OCI-LY3 (cell line): ENCODE data around the gene MYH7.

Source experiments
- H2AFZ ChIP-seq: fragments of 200-600, 300-600 bp; shearing (Covaris generic); 2 replicates; pipeline ENCODE4 v1.6.0; 2014; ENCODE audit warnings: antibody characterized with exemption, low read depth, low read length
- H3K27ac ChIP-seq: fragments of 200-600, 300-600 bp; sonication (generic); 2 replicates; pipeline ENCODE4 v1.5.1; 2014; ENCODE audit warnings: mild to moderate bottlenecking, low read length, moderate library complexity, mixed read lengths
- H3K27me3 ChIP-seq: fragments of 200-600, 300-600 bp; sonication (generic); 2 replicates; pipeline ENCODE4 v1.6.1; 2014; ENCODE audit warnings: low read depth, low read length, mixed read lengths
- H3K36me3 ChIP-seq: fragments of 200-600, 300-600 bp; sonication (generic); replicated peaks from 2 replicates; pipeline ENCODE3; 2014; ENCODE audit warnings: low read depth, low read length, mixed read lengths
- H3K4me1 ChIP-seq: fragments of 300-600, 200-600 bp; sonication (generic); 2 replicates; pipeline ENCODE4 v1.6.1; 2014; ENCODE audit warnings: low read length, mixed read lengths
- H3K4me2 ChIP-seq: fragments of 200-600, 300-600 bp; sonication (generic); 2 replicates; pipeline ENCODE4 v1.6.1; 2014; ENCODE audit warnings: low read length, mixed read lengths
- H3K4me3 ChIP-seq: fragments of 300-600, 200-600 bp; sonication (generic); 2 replicates; pipeline ENCODE4 v1.5.1; 2014; ENCODE audit warnings: antibody characterized with exemption, mild to moderate bottlenecking, low read length, moderate library complexity
- H3K79me2 ChIP-seq: fragments of 300-600, 200-600 bp; shearing (Covaris generic); 2 replicates; pipeline ENCODE4 v1.6.1; 2014; ENCODE audit warnings: mild to moderate bottlenecking, low read length, mixed read lengths
- H3K9ac ChIP-seq: fragments of 300-600, 200-600 bp; shearing (Covaris generic); 2 replicates; pipeline ENCODE4 v1.6.0; 2014; ENCODE audit warnings: mild to moderate bottlenecking, low read length, moderate library complexity
- H3K9me3 ChIP-seq: fragments of 200-600, 300-600 bp; shearing (Covaris generic); 2 replicates; pipeline ENCODE4 v1.6.1; 2014; ENCODE audit warnings: low read length, mixed read lengths; ENCODE audit not compliant: insufficient read depth
- H4K20me1 ChIP-seq: fragments of 200-600, 300-600 bp; sonication (generic); 2 replicates; pipeline ENCODE4 v1.6.1; 2016; ENCODE audit warnings: low read length, mixed read lengths; ENCODE audit not compliant: insufficient read depth
- EZH2phosphoT487 ChIP-seq: fragments of 200-600 bp; shearing (Covaris generic); IDR thresholded peaks from 2 replicates; pipeline ENCODE4 v1.6.1; 2018; ENCODE audit warnings: antibody characterized with exemption, mixed run types, low read depth
- TF ChIP-seq, protein P1 (sequence below): fragments of 200-600, 300-600 bp; sonication (generic); IDR thresholded peaks from 2 replicates; pipeline ENCODE4 v1.5.1; 2014; ENCODE audit warnings: antibody characterized with exemption, low read length, low read depth

The MYH7 gene

DNA sequence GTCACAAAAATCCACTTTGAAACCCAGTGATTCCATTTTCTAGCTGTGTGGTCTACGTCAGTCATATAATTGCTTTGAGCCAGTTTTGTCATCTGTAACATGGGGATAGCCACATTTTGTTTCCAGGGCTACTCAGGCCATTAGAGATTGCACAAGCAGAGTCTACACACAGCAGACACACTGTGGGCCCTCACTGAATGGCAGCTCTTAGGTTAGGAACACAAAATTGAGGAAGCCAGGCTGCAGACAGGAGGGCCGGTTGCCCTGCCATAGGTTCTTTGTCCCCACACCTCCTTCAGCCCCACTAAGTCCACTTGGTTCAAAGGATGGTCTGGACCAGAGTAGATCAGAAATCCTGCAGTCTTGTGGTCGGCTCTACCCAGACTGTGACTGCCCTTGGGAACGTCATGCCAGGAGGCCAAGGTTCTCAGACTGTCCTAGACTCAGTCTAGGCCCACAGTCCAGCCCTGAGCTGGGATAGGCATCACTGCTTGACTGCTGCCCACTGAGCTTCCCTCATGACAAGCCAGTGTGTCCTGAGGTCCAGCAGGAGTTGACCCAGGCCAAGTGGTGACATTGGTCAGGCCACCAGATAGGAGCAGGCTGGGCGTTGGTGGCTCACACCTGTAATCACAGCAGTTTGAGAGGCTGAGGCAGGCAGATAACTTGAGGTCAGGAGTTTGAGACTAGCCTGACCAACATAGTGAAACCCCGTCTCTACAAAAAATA is 3.8 kb upstream of the MYH7 start:
- Histone ChIP-seq H3K9ac (no peak overlapping the region), H4K20me1 (no peaks in the 10 kb centered on the region), H3K9me3 (no peaks in the 10 kb centered on the region), H3K36me3 (no peaks in the 10 kb centered on the region), H3K4me1 (no peaks in the 10 kb centered on the region), H3K4me3 (no peak overlapping the region), H3K27me3 (peaks cover 6% of the 10 kb centered on the region; the same call in 1 of the 2 replicates), H3K27ac (no peak overlapping the region), H3K4me2 (no peak overlapping the region), H2AFZ (no peak overlapping the region), H3K79me2 (no peaks in the 10 kb centered on the region)
- no peak for TF ChIP-seq EZH2phosphoT487
- TF ChIP-seq, protein P1, sequence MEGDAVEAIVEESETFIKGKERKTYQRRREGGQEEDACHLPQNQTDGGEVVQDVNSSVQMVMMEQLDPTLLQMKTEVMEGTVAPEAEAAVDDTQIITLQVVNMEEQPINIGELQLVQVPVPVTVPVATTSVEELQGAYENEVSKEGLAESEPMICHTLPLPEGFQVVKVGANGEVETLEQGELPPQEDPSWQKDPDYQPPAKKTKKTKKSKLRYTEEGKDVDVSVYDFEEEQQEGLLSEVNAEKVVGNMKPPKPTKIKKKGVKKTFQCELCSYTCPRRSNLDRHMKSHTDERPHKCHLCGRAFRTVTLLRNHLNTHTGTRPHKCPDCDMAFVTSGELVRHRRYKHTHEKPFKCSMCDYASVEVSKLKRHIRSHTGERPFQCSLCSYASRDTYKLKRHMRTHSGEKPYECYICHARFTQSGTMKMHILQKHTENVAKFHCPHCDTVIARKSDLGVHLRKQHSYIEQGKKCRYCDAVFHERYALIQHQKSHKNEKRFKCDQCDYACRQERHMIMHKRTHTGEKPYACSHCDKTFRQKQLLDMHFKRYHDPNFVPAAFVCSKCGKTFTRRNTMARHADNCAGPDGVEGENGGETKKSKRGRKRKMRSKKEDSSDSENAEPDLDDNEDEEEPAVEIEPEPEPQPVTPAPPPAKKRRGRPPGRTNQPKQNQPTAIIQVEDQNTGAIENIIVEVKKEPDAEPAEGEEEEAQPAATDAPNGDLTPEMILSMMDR, result no peak

DNA sequence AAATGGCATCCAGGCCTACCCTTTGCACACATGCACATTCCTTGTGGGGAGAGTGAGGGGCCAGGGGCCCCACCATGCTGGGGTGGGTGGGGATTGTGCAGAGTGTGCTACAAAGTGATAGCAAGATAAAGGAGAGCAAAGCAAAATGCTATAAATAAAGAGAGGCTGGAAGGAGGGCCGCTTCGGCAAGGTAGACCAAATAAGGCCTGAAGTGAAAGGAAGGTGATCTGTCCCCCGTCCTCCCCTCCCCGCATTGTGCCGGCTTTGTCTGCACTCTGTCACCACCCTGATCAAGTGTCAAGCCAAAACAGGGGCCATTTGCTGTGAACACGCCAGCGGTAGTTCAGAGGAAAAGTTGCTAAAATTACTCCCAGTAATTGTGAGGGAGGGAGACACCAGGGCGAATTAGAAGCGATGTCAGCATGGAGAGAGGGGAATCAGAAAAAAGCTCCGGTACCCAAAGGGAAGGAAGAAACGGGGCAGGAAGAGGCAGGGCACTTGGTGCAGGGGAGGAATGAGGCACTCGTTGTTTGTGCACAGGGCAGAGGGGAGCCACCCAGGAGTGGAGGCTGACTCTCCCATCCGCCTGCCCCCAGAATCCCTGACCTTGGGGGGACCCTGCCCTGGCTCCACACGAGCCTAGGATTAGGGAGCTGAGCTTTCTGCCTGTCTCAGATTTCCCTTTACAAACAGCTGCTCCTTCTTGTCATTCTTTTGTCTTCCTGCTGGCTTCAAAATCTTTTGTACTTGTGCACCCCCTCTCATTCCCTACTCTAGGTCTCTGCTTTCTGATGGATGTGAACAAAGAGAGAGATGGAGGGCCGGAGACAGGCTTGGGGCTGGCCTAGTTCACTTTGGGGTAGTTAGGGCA is 2.9 kb upstream of the MYH7 start:
- no peaks in the 10 kb centered on the region for H3K4me1 ChIP-seq
- no peak overlapping the region for H3K4me3 ChIP-seq
- H4K20me1 ChIP-seq, result no peaks in the 10 kb centered on the region
- peaks cover 14% of the 10 kb centered on the region; the same call in 1 of the 2 replicates for H3K27me3 ChIP-seq
- no peak overlapping the region for H3K4me2 ChIP-seq
- no peak overlapping the region for H3K9ac ChIP-seq
- TF ChIP-seq, protein P1, result no peak
- no peak for TF ChIP-seq EZH2phosphoT487
- H3K27ac ChIP-seq, result no peak overlapping the region
- no peak overlapping the region for H2AFZ ChIP-seq
- H3K9me3 ChIP-seq, result no peaks in the 10 kb centered on the region
- no peaks in the 10 kb centered on the region for H3K36me3 ChIP-seq
- H3K79me2 ChIP-seq, result no peaks in the 10 kb centered on the region

DNA sequence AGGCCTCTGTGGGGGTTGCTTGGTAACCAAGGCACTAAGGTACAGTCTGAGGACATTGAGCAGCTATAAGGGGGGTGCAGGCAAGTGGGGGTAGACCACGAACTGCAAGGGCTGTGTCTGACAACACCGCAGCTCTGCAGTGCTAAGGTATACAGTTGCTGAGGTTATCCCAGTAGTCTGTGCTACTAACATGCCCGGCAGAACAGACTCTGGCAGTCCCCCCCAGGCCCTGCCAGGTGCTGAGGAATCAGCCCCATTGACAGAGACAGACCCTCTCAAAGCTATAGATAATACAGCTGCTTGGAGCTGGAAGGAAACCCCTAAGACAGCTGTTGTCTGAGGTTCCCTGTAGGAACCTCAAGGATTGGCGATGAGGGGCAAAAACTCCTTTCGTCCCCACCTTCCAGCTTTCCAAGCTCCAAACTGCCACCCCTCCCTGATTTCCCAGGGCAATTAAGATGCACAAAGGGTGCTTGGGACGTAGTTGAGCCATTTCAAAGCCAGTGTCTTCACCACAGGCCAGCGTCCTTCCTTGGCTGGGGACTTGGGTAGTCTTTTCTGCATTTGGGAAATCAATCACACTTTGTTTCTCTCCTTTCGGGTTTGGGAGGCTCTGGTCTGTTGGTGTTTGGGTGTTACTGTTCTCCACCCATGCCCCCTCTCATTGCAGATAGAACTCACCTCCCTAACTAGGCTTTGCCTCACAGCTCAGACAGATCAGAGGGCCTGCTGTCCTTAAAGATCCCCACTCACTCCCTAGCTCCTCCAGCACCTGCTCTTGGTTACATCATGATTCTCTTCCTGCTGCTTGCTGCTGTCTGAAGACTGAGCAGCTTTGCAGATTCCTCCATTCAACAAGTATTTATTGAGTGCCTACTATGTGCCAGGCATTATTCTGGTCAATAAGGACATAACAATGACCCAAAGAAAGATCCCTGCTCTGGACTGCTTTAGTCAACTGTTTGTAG is 2.0 kb upstream of the MYH7 start:
- no peak overlapping the region for H3K27ac ChIP-seq
- H3K4me2 ChIP-seq, result no peak overlapping the region
- no peak overlapping the region for H2AFZ ChIP-seq
- TF ChIP-seq EZH2phosphoT487, result no peak
- TF ChIP-seq, protein P1, result no peak
- no peak overlapping the region for H3K4me3 ChIP-seq
- H3K36me3 ChIP-seq, result no peaks in the 10 kb centered on the region
- no peaks in the 10 kb centered on the region for H3K9me3 ChIP-seq
- no peaks in the 10 kb centered on the region for H3K4me1 ChIP-seq
- peaks cover 18% of the 10 kb centered on the region; the same call in 1 of the 2 replicates for H3K27me3 ChIP-seq
- H3K79me2 ChIP-seq, result no peaks in the 10 kb centered on the region
- H3K9ac ChIP-seq, result no peak overlapping the region
- H4K20me1 ChIP-seq, result no peaks in the 10 kb centered on the region
